HepG2 (cell line): ENCODE results near the gene TBC1D22A. TPM values are rescaled to one million over a fixed set of nuclear protein-coding genes. Genes with fewer than 3 reads are reported as not detected.

Experiments
- ATAC-seq: fragments of 200-7000 bp; cut with Tn5 transposase; 3 replicates; pipeline ENCODE4 v1.9.1; 2020; ENCODE audit warnings: mild to moderate bottlenecking, moderate library complexity
- BruUV-seq: library from RNA; stranded (reverse); fragments of 400-500 nt; replicated peaks from 2 replicates; lab custom pipeline; 2021; lab: Mats Ljungman, UMichigan
- CTCF ChIA-PET: fragments of 300-600 bp; formaldehyde crosslinking; extraction: SDS; loops from one replicate; lab custom pipeline; 2021; ENCODE audit warnings: low total read pairs, inconsistent platforms, low intra/inter-chr PET ratio; lab: Yijun Ruan, JAX
- POLR2A ChIA-PET: fragments of 350-600 bp; sonication (Branson Sonifier 250); formaldehyde crosslinking; loops from one replicate; lab custom pipeline; 2020; ENCODE audit warnings: antibody characterized with exemption, inconsistent platforms; lab: Yijun Ruan, JAX
- DNase-seq: peaks from one replicate; pipeline ENCODE4 v3.0.0-alpha.2; 2015; ENCODE audit warnings: low spot score
- FAIRE-seq: peaks from 3 replicates; lab custom pipeline; 2011; peaks lifted over from hg19 to GRCh38; lab: Jason Lieb, UNC
- H2AFZ ChIP-seq: one replicate; pipeline ENCODE4 v1.6.1; 2011; ENCODE audit warnings: low read length, inconsistent platforms
- H3K27ac ChIP-seq: fragments of 300-600 bp; 3 replicates; pipeline ENCODE4 v1.8.0; 2011; ENCODE audit warnings: mixed run types, mild to moderate bottlenecking, mixed read lengths, low read length, inconsistent platforms; ENCODE audit not compliant: insufficient read depth; ENCODE audit errors: extremely low read length
- H3K27me3 ChIP-seq, 2 experiments: fragments of 200-600 bp in 1 of 2; 2 replicates in 1 of 2; 3 replicates in 1 of 2; pipeline versions ENCODE4 v1.6.0 to v1.8.0; 2011; ENCODE audit warnings: low read length in 2 of 2, mild to moderate bottlenecking in 2 of 2, moderate library complexity in 2 of 2, inconsistent platforms in 1 of 2; ENCODE audit not compliant: insufficient read depth in 2 of 2, control insufficient read depth in 1 of 2
- H3K36me3 ChIP-seq, 2 experiments: fragments of 200-600 bp in 1 of 2; replicated peaks in 1 of 2; 2 replicates in 1 of 2; 3 replicates in 1 of 2; pipeline versions ENCODE4 v1.5.1 to v1.8.0; 2011; ENCODE audit warnings: low read length in 2 of 2, inconsistent platforms in 1 of 2; ENCODE audit not compliant: insufficient read depth in 2 of 2, control insufficient read depth in 1 of 2
- H3K4me1 ChIP-seq: 2 replicates; pipeline ENCODE4 v1.5.1; 2012; ENCODE audit warnings: low read length, inconsistent platforms; ENCODE audit not compliant: insufficient read depth
- H3K4me2 ChIP-seq: 2 replicates; pipeline ENCODE4 v1.6.0; 2011; ENCODE audit warnings: low read depth, low read length, inconsistent platforms
- H3K4me3 ChIP-seq, 3 experiments: fragments of 200-600 bp in 1 of 3; sonication (generic), shearing (Covaris generic) in 1 of 3; replicated peaks in 1 of 3; 2 replicates each; pipeline ENCODE4 v1.5.1; 2011 to 2016; ENCODE audit warnings: low read length in 3 of 3, inconsistent platforms in 2 of 3, low read depth in 2 of 3, mild to moderate bottlenecking in 2 of 3, control low read depth in 1 of 3, mixed read lengths in 1 of 3; ENCODE audit not compliant: insufficient read depth in 1 of 3
- H3K79me2 ChIP-seq: one replicate; pipeline ENCODE4 v1.6.1; 2011; ENCODE audit warnings: low read length, inconsistent platforms; ENCODE audit not compliant: insufficient read depth
- H3K9ac ChIP-seq: 2 replicates; pipeline ENCODE4 v1.6.0; 2011; ENCODE audit warnings: mild to moderate bottlenecking, low read depth, low read length, inconsistent platforms; ENCODE audit not compliant: insufficient read depth
- H3K9me3 ChIP-seq: 2 replicates; pipeline ENCODE4 v1.5.1; 2012; ENCODE audit warnings: mild to moderate bottlenecking, low read length
- H4K20me1 ChIP-seq: 2 replicates; pipeline ENCODE4 v1.6.0; 2011; ENCODE audit warnings: inconsistent platforms, mild to moderate bottlenecking, low read length, moderate library complexity; ENCODE audit not compliant: insufficient read depth
- DPF2 ChIP-seq: sonication (generic); formaldehyde crosslinking; IDR thresholded peaks from 2 replicates; pipeline ENCODE4 v1.4.0; 2020; ENCODE audit warnings: mild to moderate bottlenecking, low read depth, missing genetic modification reagents, borderline replicate concordance
- KDM5A ChIP-seq: fragments of 200-600 bp; sonication (generic); IDR thresholded peaks from 2 replicates; pipeline ENCODE4 v1.7.0; 2018; ENCODE audit warnings: antibody characterized with exemption, mild to moderate bottlenecking, low read length, borderline replicate concordance
- ZNF10 ChIP-seq: sonication (generic); formaldehyde crosslinking; IDR thresholded peaks from 2 replicates; pipeline ENCODE4 v1.4.0; 2020; ENCODE audit warnings: mild to moderate bottlenecking, low read depth, missing genetic modification reagents, borderline replicate concordance
- ZNF430 ChIP-seq: sonication (generic); formaldehyde crosslinking; IDR thresholded peaks from 2 replicates; pipeline ENCODE4 v1.9.0; 2021; ENCODE audit warnings: mild to moderate bottlenecking, missing genetic modification reagents
- ZNF501 ChIP-seq: sonication (generic); formaldehyde crosslinking; IDR thresholded peaks from 2 replicates; pipeline ENCODE4 v1.5.1; 2020; ENCODE audit warnings: mild to moderate bottlenecking, moderate library complexity, missing genetic modification reagents
- ZNF605 ChIP-seq: sonication (generic); formaldehyde crosslinking; IDR thresholded peaks from 2 replicates; pipeline ENCODE4 v1.8.0; 2022; ENCODE audit warnings: mild to moderate bottlenecking, missing genetic modification reagents
- ZNF775 ChIP-seq: sonication (generic); formaldehyde crosslinking; IDR thresholded peaks from 2 replicates; pipeline ENCODE4 v1.4.0; 2020; ENCODE audit warnings: missing genetic modification reagents, mild to moderate bottlenecking, moderate library complexity, borderline replicate concordance
- WGBS: methylation state at CpG from one replicate; pipeline ENCODE4 v1.1.6; 2017; ENCODE audit warnings: low lambda C conversion rate; 5-methylcytosine and 5-hydroxymethylcytosine counted together
- in situ Hi-C: cut with HindIII; loops from 2 replicates; pipeline ENCODE4 v1.10.0; 2017; ENCODE audit warnings: low pct_unique_long_range_greater_than_20kb; ENCODE audit not compliant: extremely low pct_ligation_motif_present
- intact Hi-C: fragments of 100-400 bp; cut with micrococcal nuclease; formaldehyde crosslinking; loops from one replicate; pipeline ENCODE4 v1.10.0; 2022; ENCODE audit not compliant: unreplicated experiment
- polyA plus RNA-seq, 8 experiments: library from polyadenylated mRNA; depleted of rRNA in 3 of 8; stranded (reverse) in 7 of 8; unstranded in 1 of 8; fragments of >200 nt; fragmentation: Illumina TruSeq in 4 of 8; extraction: Trizol in 4 of 8; gene quantifications; 2 replicates each; pipeline versions ENCODE4 v1.2.1 to v1.2.3, GENCODE V29; 2011 to 2016; ENCODE audit warnings: low read depth in 4 of 8, missing spikeins in 1 of 8, mixed read lengths in 1 of 8; ENCODE audit not compliant: insufficient read depth in 1 of 8
- total RNA-seq, 5 experiments: library from RNA; depleted of rRNA; stranded (reverse); fragments of >200 nt; fragmentation: Illumina TruSeq; extraction: Trizol; gene quantifications; 2 replicates each; pipeline ENCODE4 v1.2.3, GENCODE V29; 2016; ENCODE audit warnings: low read depth in 1 of 5
- TF ChIP-seq, protein P1 (sequence below): sonication (generic); formaldehyde crosslinking; IDR thresholded peaks from 2 replicates; pipeline ENCODE4 v1.4.0; 2020; ENCODE audit warnings: missing genetic modification reagents, borderline replicate concordance

Gene TBC1D22A
- total and polyA plus RNA-seq, 2 of the 13 experiments (the other 11 are each of a cell fraction or from before 2014, with no cell fraction given): 17.3 to 18.0 TPM

DNA sequence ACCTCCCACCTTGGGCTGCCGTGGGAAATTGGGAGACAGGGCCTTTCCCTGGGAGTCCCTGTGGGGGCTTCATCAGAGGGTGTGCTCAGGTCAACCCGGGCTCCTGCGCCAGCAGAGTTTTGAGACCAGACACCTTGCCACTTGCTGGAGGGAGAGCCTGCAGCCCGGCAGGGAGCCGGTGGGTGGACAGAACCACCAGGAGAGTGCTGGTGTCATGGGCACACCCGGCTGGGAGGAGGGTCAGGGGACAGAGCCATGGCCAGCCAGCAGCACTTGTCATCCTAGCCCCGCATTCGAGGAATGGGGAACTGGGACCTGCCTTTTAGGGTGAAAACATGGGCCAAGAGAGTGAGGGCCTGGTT lies 209.3 kb downstream of the TBC1D22A start:
- intact Hi-C loops (no loop called here), in situ Hi-C loops (no loop called here)
- Histone ChIP-seq H3K9me3 (no peaks in the 10 kb centered on the region), H3K79me2 (no peaks in the 10 kb centered on the region), H3K27ac (no peak overlapping the region), H2AFZ (no peak overlapping the region), H3K4me1 (peaks cover 13% of the 10 kb centered on the region), H3K4me3 (no peak overlapping the region), H3K27me3 (no peaks in the 10 kb centered on the region), H3K9ac (no peak overlapping the region), H3K4me2 (no peak overlapping the region), H4K20me1 (peaks cover 2% of the 10 kb centered on the region; the same call in 1 of the 2 replicates), H3K36me3 (peaks cover 7 to 22% of the 10 kb centered on the region in 2 experiments; a peak in 4 of 5 replicates)
- FAIRE-seq (no peak), ATAC-seq (no peak), DNase-seq (no peak)
- no peak for TF ChIP-seq ZNF430
- TF ChIP-seq, protein P1, sequence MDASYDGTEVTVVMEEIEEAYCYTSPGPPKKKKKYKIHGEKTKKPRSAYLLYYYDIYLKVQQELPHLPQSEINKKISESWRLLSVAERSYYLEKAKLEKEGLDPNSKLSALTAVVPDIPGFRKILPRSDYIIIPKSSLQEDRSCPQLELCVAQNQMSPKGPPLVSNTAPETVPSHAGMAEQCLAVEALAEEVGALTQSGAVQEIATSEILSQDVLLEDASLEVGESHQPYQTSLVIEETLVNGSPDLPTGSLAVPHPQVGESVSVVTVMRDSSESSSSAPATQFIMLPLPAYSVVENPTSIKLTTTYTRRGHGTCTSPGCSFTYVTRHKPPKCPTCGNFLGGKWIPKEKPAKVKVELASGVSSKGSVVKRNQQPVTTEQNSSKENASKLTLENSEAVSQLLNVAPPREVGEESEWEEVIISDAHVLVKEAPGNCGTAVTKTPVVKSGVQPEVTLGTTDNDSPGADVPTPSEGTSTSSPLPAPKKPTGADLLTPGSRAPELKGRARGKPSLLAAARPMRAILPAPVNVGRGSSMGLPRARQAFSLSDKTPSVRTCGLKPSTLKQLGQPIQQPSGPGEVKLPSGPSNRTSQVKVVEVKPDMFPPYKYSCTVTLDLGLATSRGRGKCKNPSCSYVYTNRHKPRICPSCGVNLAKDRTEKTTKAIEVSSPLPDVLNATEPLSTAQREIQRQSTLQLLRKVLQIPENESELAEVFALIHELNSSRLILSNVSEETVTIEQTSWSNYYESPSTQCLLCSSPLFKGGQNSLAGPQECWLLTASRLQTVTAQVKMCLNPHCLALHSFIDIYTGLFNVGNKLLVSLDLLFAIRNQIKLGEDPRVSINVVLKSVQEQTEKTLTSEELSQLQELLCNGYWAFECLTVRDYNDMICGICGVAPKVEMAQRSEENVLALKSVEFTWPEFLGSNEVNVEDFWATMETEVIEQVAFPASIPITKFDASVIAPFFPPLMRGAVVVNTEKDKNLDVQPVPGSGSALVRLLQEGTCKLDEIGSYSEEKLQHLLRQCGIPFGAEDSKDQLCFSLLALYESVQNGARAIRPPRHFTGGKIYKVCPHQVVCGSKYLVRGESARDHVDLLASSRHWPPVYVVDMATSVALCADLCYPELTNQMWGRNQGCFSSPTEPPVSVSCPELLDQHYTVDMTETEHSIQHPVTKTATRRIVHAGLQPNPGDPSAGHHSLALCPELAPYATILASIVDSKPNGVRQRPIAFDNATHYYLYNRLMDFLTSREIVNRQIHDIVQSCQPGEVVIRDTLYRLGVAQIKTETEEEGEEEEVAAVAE (CRISPR knock-in tag): no peak
- TF ChIP-seq KDM5A: no peak
- CTCF ChIA-PET: no interaction called here
- BruUV-seq: no TSS peak
- WGBS: 100% methylated on average over 5 of the region's 8 CpGs
- POLR2A ChIA-PET: no interaction called here

DNA sequence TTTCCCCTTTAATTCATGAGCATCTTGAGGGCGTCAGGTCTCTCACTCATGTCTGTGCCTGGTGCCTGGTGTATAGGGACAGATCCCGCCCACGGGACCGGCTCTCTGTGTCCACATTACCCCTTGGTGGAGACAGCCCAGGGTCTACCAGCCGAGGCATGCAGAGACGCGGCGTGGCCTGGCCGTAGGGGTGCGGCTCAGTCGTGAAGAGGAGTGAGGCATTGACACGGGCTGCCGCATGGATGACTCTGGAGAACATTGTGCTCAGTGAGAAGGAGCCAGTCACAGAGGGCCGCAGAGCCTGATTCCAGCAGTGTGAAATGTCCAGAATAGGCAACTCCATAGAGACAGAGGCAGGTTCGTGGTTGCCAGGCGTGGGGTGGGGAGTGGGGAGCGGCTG lies 209.8 kb downstream of the TBC1D22A start:
- Histone ChIP-seq H3K9me3 (no peaks in the 10 kb centered on the region), H3K79me2 (no peaks in the 10 kb centered on the region), H3K27ac (no peak overlapping the region), H3K4me3 (no peak overlapping the region), H3K27me3 (no peaks in the 10 kb centered on the region), H2AFZ (no peak overlapping the region), H3K4me1 (peaks cover 13% of the 10 kb centered on the region), H3K4me2 (no peak overlapping the region), H4K20me1 (peaks cover 2% of the 10 kb centered on the region; the same call in 1 of the 2 replicates), H3K36me3 (peaks cover 9 to 25% of the 10 kb centered on the region in 2 experiments; a peak in 4 of 5 replicates), H3K9ac (no peak overlapping the region)
- no peak for ATAC-seq
- in situ Hi-C loops: no loop called here
- intact Hi-C loops: no loop called here
- CTCF ChIA-PET: no interaction called here
- BruUV-seq: no TSS peak
- POLR2A ChIA-PET: no interaction called here
- DNase-seq: no peak
- WGBS: 87% methylated on average over 17 of the region's 17 CpGs
- no peak for FAIRE-seq
- no peak for TF ChIP-seq DPF2 (CRISPR knock-in tag)
- TF ChIP-seq ZNF605 (CRISPR knock-in tag): no peak
- TF ChIP-seq ZNF775 (CRISPR knock-in tag): no peak
- no peak for TF ChIP-seq ZNF501 (CRISPR knock-in tag)
- TF ChIP-seq ZNF10 (CRISPR knock-in tag): no peak
